HAP-1 (cell line): ENCODE data around the gene TOM1.
A peak's percentile ranks its signal among the peaks of the same experiment; 100 is the strongest.

Experiments
- DNase-seq, 2 experiments: peaks; one replicate each; pipeline ENCODE4 v3.0.0-alpha.2; 2016 to 2020; ENCODE audit warnings: low spot score in 2 of 2
- H3K27me3 ChIP-seq: fragments of 250-450 bp; sonication (Bioruptor Pico); 2 replicates; pipeline ENCODE4 v1.5.1; 2020; ENCODE audit warnings: low read depth, mild to moderate bottlenecking, moderate library complexity
- H3K36me3 ChIP-seq: fragments of 250-450 bp; sonication (Bioruptor Pico); replicated peaks from 2 replicates; pipeline ENCODE4 v1.5.1; 2020; ENCODE audit warnings: mild to moderate bottlenecking
- H3K4me1 ChIP-seq: fragments of 250-450 bp; sonication (Bioruptor Pico); 2 replicates; pipeline ENCODE4 v1.5.1; 2020; ENCODE audit warnings: mild to moderate bottlenecking
- H3K4me3 ChIP-seq: fragments of 250-450 bp; sonication (Bioruptor Pico); 2 replicates; pipeline ENCODE4 v1.5.1; 2020; ENCODE audit warnings: mild to moderate bottlenecking, moderate library complexity
- H3K9me3 ChIP-seq: fragments of 250-450 bp; sonication (Bioruptor Pico); 2 replicates; pipeline ENCODE4 v1.5.1; 2020; ENCODE audit warnings: mild to moderate bottlenecking, moderate library complexity
- in situ Hi-C: fragments of 300-500 bp; cut with MboI; formaldehyde crosslinking; loops from 3 replicates; pipeline ENCODE4 v1.14.3; 2020; ENCODE audit warnings: low sequenced_read_pairs, inconsistent platforms, mixed read lengths

Gene TOM1

DNA sequence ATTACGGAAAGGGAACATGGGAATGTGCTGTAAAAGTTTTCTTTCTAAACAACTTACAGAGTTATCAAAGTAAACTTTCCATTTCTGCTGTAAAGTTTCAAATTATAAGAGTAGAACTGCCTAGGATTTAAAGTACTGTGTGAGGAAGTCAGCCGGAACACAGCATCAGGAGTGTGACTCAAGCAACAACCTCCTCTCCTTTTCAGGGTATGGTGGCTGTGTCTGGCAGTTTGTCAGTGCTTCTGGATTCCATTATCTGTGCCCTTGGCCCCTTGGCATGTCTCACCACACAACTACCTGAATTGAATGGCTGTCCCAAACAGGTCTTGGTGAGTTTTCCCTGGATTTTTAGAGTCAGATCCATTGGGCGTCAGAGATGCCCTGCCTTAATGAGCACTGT is 6.9 kb upstream of the TOM1 start:
- Histone ChIP-seq H3K4me3 (no peak overlapping the region), H3K9me3 (no peaks in the 10 kb centered on the region), H3K27me3 (no peaks in the 10 kb centered on the region), H3K36me3 (peaks cover 75% of the 10 kb centered on the region), H3K4me1 (peaks cover 8% of the 10 kb centered on the region)
- no peak for DNase-seq
- in situ Hi-C loops, result no loop called here

- Histone ChIP-seq H3K9me3 (no peaks in the 10 kb centered on the region), H3K27me3 (no peaks in the 10 kb centered on the region), H3K4me1 (peaks cover 8% of the 10 kb centered on the region), H3K36me3 (peaks cover 45% of the 10 kb centered on the region), H3K4me3 (no peak overlapping the region)
- in situ Hi-C loops, result no loop called here
- DNase-seq, result no peak
These were observed 3.6 kb upstream of the TOM1 start for GRCh38 chr22:35296051-35296450.

DNA sequence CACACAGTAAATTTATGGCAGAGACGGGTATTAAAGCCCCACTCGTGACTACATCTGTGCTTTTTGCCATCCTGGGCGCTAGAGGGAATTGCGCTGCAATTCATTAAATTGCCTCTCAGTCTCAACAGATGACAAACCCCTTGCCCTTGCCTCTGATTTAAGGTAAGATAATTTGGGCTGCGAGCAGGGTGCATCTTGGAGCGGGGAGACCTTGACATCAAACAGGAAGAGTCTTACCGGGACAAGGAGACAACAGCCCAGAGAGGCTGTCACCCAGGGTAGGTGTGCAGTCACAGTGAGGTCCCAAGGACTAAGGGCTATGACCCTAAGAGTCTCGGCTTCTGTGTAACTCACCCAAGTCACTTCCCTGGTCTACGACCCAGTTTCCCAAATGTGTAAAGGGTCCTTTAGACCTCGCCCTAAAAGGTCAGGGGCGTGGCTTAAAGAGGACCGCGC is 449 bp upstream of the TOM1 start:
- peaks cover 8% of the 10 kb centered on the region for H3K4me1 ChIP-seq
- no peaks in the 10 kb centered on the region for H3K9me3 ChIP-seq
- H3K4me3 ChIP-seq, result peak overlapping the region; percentile 80
- no peaks in the 10 kb centered on the region for H3K27me3 ChIP-seq
- in situ Hi-C loops, result no loop called here
- no peak for DNase-seq
- peaks cover 13% of the 10 kb centered on the region for H3K36me3 ChIP-seq

DNA sequence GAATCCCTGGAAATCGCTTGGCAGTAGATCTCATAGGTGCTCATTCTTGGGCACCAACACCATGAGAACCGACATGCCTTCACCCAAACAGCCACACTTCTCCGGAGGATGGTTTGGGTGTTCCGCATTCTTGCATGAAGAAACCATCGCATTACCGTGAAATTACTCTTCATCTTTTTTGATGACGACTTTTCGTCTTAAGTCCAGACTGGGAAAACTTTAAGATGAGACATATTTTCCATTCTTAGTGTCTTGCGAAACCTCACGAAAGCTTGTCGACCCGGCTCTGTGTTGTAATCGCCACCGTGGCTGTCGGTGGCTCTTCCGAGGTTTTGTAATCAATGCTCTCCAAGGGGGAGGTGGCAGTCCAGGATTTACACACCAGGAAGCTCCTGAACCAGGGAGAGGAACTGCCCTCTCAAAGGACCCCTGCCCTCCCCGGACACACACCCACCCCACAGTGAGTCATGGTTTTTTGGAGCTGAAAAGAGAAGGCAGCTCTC is 1.7 kb downstream of the TOM1 start:
- H3K9me3 ChIP-seq, result no peaks in the 10 kb centered on the region
- in situ Hi-C loops, result no loop called here
- H3K27me3 ChIP-seq, result no peaks in the 10 kb centered on the region
- DNase-seq, result no peak
- H3K36me3 ChIP-seq, result no peaks in the 10 kb centered on the region
- peaks cover under 1% of the 10 kb centered on the region; the same call in 1 of the 2 replicates for H3K4me1 ChIP-seq
- H3K4me3 ChIP-seq, result no peak overlapping the region

- in situ Hi-C loops, result no loop called here
- H3K4me1 ChIP-seq, result no peaks in the 10 kb centered on the region; the same call in 1 of the 2 replicates
These were observed 3.4 kb downstream of the TOM1 start for GRCh38 chr22:35303029-35303624.

GRCh38 chr22:35305525-35306070 is 5.9 kb downstream of the TOM1 start:
- Histone ChIP-seq H3K9me3 (no peaks in the 10 kb centered on the region), H3K27me3 (no peaks in the 10 kb centered on the region), H3K4me1 (no peaks in the 10 kb centered on the region; the same call in 1 of the 2 replicates), H3K36me3 (no peaks in the 10 kb centered on the region), H3K4me3 (no peak overlapping the region)
- no peak for DNase-seq
- in situ Hi-C loops, result no loop called here

More at GRCh38 chr22:35303029-35303624, 3.4 kb downstream of the TOM1 start:
- Histone ChIP-seq H3K9me3 (no peaks in the 10 kb centered on the region), H3K36me3 (no peaks in the 10 kb centered on the region), H3K4me3 (no peak overlapping the region), H3K27me3 (no peaks in the 10 kb centered on the region)
- DNase-seq, result no peak

- Histone ChIP-seq H3K4me3 (no peak overlapping the region), H3K9me3 (no peaks in the 10 kb centered on the region), H3K27me3 (no peaks in the 10 kb centered on the region), H3K4me1 (no peaks in the 10 kb centered on the region), H3K36me3 (no peaks in the 10 kb centered on the region)
- DNase-seq, result no peak
- in situ Hi-C loops, result no loop called here
These were observed 6.8 kb downstream of the TOM1 start for GRCh38 chr22:35306350-35306967.

DNA sequence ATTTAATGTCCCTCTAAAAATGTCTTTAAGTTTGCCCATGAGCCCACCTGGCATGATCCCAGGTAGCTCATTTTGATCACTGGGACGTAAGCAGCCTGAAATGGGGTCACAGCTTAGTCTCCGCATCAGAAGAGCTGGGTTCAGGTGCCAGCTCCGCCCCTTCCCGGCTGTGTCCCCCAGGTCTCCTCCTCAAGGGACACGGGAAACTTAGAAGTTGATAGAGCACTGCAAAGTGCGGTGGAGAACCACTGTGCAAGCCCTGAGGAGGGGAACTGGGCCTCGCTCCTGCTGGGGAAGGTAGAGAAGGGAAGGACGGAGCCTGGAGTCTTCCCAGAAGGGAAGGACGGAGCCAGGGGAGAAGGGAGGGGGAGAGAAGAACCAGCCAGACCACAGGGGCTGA is 7.7 kb downstream of the TOM1 start:
- in situ Hi-C loops, result no loop called here
- H3K27me3 ChIP-seq, result no peaks in the 10 kb centered on the region
- no peaks in the 10 kb centered on the region for H3K4me1 ChIP-seq
- no peaks in the 10 kb centered on the region for H3K36me3 ChIP-seq
- DNase-seq, result no peak
- H3K4me3 ChIP-seq, result no peak overlapping the region
- no peaks in the 10 kb centered on the region for H3K9me3 ChIP-seq

DNA sequence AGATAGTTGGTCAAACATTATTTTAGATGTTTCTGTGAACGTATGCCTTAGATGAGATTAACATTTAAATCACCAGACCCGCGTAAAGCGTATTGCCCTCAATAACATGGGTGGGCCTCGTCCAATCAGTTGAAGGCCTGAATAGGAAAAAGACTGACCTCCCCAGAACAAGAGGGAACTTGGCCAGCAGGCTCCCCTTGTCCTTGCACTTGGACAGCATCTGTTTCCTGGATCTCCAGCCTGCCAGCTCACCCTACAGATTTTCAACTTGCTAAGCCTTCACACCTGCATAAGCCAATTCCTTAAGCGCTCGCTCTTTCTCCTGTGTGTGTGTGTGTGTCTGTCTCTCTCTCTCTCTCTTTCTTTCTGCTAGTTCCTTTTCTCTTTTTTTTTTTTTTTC is 8.2 kb downstream of the TOM1 start:
- no peaks in the 10 kb centered on the region for H3K36me3 ChIP-seq
- in situ Hi-C loops, result no loop called here
- no peak overlapping the region for H3K4me3 ChIP-seq
- no peaks in the 10 kb centered on the region for H3K4me1 ChIP-seq
- H3K9me3 ChIP-seq, result no peaks in the 10 kb centered on the region
- no peak for DNase-seq
- H3K27me3 ChIP-seq, result no peaks in the 10 kb centered on the region

- Histone ChIP-seq H3K36me3 (no peaks in the 10 kb centered on the region), H3K9me3 (no peaks in the 10 kb centered on the region), H3K4me3 (no peak overlapping the region), H3K27me3 (no peaks in the 10 kb centered on the region), H3K4me1 (no peaks in the 10 kb centered on the region)
- no peak for DNase-seq
- in situ Hi-C loops, result no loop called here
These were observed 8.9 kb downstream of the TOM1 start for GRCh38 chr22:35308480-35309021.

DNA sequence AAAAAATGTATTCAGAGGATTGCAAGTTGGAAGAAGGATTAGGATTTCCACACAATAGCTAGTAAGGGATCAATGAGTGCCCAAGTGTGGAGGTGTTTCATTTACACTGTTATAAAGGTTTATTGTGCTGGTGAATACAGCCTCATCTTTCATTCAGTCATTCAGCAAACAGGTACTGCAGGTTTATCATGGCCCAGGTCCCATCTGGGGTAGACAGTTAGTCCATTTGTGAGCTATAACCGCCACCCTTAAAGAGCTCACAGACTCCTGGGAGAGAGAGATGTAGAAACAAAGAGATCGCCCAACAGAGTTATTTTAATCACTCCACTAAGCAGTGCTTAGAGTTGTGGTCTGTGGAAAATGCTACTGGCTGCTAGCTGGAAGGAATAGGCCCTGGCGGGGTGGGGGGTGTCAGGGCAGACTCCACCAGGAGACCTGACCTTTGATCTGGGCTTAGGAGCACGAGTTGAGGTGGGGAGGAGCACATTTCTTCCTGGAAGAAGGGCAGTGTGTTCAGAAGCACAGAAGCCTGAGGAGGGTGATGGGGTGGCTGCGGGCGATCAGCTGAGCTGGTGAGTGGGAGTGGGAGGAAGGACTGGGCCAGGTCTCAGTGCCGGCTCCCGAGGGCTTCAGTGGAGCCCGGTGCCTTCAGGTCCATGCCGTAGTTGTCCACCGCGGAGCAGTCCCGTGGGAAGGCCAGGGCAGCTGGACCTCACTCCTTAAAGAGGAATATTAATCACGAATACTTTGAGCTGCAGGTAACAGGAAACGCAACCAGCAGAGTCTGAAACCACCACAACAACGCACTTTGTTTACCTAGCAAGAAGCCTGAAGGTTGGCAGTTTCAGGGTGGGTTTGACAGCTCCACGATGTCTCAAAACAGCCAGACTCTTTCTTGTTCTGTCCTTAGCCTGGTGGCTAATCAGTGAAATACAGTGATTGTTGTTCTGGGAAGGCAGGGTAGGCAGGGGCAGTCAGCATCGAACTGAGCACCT is 11.2 kb downstream of the TOM1 start:
- no peak for DNase-seq
- Histone ChIP-seq H3K4me1 (no peaks in the 10 kb centered on the region), H3K27me3 (no peaks in the 10 kb centered on the region), H3K4me3 (no peak overlapping the region), H3K9me3 (no peaks in the 10 kb centered on the region), H3K36me3 (no peaks in the 10 kb centered on the region)
- in situ Hi-C loops, result no loop called here

DNA sequence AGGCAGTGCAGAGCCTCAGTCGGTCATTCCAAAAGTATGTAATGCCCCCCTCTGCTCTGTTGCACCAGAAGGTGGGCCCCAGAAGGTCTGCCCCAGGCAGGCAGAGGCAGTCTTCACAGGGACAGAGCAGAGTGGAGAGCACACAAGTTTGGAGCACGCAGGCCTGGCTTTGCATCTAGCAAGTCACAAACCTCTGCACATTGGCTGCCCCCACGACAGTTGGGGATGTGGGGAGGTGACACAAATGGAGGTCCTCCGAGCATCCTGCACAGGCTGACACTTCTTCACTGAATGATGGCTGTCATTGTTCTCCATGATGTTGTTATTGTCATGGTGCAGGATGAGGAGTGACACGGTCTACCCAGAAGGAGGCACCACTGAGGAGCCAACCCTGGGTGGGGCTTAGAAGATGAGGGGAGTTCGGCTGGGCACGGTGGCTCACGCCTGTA is 11.9 kb downstream of the TOM1 start:
- no peak for DNase-seq
- no peak overlapping the region for H3K4me3 ChIP-seq
- H3K4me1 ChIP-seq, result no peaks in the 10 kb centered on the region
- H3K9me3 ChIP-seq, result no peaks in the 10 kb centered on the region
- H3K36me3 ChIP-seq, result no peaks in the 10 kb centered on the region
- H3K27me3 ChIP-seq, result no peaks in the 10 kb centered on the region
- in situ Hi-C loops, result no loop called here
